HG02798 (cell line): ENCODE measurements around the gene HOMER3.

Source experiments
- ATAC-seq: cut with Tn5 transposase; IDR thresholded peaks from one replicate; pipeline ENCODE4 v1.9.1; 2021; ENCODE audit warnings: mild to moderate bottlenecking; ENCODE audit not compliant: unreplicated experiment, poor library complexity

Gene HOMER3

DNA sequence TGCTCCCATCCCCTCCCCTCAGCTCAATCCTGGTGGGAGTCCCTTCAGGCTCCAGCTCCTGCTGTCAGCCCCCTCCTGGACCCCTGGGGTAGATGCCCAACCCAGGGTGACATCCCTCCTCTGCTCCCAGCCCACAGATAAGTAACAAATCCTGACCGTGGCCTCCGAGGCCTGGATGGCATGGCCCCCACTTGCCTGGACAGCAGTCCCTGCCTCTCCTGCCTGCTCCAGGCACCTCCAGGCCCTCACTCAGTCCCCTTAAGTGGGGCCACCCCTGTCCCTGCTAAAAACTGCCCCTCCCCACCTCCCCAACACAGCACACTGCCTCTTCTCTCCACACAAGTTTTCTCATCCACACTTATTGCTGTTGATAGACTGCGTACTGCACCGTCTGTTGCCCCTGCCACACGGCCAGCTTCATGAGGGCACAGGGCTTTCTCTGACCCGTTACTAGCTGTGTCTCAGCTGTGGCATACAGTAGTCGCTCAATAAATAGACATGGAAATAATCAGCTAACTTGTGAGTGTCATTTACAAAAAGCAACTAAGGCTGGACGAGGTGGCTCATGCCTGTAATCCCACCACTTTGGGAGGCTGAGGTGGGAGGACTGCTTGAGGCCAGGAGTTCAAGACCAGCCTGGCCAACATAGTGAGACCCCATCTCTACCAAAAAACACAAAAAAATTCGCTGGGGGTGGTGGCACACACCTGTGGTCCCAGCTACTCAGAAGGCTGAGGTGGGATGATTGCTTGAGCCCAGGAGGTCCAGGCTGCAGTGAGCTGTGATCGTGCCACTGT is 50.9 kb downstream of the HOMER3 start:
- ATAC-seq, result no peak

DNA sequence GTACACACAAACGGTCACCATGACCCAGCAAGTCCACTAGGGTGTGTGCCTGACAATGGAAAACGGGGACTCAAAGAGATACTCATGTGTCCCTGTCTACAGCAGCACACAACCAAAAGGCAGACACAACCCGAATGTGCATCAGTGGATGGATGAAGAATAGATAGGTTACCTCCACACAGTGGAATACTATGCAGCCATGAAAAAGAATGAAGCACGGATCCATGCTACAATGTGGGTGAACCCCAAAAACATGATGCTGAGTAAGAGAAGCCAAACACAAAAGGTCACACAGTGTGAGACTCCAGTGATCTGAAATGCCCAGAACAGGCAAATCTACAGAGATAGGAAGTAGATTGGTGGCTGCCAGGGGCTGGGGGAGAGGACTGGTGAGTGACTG is 54.0 kb downstream of the HOMER3 start:
- ATAC-seq, result no peak

DNA sequence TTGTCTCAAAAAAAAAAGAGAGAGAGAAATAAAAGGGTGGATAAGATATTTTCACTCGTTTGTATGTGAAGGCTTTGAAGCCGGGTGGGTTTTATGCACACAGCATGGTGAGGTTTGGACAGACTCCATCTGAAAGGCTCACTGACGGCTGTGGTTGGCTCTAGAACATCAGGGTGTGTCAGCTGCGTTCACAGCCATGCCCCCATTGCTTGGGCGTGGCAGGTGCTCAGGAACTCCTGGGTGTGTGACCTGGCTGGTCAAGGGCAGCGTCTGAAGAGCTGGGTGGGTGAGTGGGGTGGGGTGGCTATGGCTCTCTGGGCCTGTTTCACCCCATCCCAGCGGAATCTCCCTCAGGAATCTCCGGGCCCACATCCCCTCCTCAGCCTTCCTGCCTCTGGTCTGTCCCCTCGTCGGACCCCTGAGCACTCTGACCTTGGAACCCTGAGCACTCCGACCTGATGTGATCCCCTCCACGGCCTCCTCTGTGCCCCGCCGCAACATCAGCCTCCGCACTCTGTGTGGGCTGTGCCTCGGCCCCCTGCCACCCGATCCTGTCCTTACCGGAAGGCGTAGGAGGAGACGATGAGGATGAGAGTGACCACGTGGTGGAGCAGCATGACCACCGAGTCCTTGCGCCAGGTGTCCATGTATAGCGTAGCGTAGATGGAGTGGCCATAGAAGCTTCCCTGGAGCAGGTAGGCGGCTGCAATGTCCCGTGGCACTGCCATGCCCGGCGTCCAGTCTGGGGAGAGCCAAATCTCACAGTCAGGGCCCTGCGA is 57.3 kb downstream of the HOMER3 start:
- no peak for ATAC-seq

DNA sequence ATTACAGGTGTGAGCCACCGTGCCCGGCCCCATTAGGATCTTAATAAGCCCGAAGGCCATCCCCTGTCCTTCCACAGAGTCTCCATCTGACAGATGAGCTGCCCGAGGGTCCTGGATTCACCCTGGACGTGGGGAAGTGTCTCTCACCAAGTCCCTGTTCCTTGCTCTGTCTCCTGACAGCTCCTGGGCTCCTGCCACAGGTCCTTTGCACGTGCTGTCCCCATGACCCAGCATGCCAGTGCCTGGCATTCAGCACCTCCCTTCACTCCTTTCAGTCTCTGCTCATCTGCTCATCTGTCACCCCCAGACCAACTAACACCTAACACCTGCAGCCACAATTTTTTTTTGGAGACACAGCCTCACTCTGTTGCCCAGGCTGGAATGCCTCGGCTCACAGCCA is 59.5 kb downstream of the HOMER3 start:
- no peak for ATAC-seq

DNA sequence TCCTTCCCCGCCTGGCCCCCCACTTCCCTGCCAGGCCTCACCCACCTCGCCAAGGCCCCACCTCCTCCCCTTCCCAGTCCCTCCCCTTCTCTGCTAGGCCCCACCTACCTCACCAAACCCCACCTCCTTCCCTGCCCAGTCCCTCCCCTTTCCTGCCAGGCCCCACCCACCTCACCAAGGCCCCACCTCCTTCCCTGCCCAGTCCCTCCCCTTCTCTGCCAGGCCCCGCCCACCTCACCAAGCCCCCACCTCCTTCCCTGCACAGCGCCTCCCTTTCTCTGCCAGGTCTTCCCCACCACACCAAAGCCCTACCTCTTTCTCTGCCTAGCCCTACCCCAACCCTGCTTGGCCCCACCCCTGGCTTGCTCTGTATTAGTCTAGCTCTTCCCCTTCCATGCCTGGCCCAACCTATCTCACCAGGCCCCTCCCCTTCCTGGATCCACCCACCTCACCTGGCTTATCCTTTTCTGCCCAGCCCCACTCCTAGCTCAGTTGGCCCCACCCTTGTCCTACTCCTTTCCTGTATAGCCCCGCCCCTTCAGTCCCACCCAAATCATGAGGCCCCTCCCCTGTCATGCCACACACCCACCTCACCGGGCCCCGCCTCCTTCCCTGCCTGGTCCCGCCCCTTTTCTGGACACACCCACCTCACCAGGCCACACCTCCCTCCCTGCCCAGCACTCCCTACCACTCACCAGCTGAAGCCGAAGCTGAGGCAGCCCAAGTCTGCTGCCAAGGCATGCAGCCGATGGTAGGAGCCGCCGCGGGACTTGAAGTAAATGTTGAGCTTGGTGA is 61.2 kb downstream of the HOMER3 start:
- no peak for ATAC-seq
